ENCODE results near the gene ESRRA.

The ESRRA gene

GRCh38 chr11:64261556-64262080 is 43.7 kb upstream of the ESRRA start:
- 95% methylated on average over 13 of the region's 18 CpGs for WGBS (ENCODE audit: insufficient coverage)
- peaks cover 3 to 79% (median 46%) of the 10 kb centered on the region in 4 experiments for H3K36me3 ChIP-seq (ENCODE audit: control insufficient read depth in 4 of 4, insufficient read depth in 4 of 4, low read length in 3 of 4)
- no peak overlapping the region for H3K4me3 ChIP-seq (ENCODE audit: control insufficient read depth in 1 of 7, extremely low read depth in 1 of 7, insufficient read depth in 4 of 7, low read depth in 2 of 7, low read length in 6 of 7)
- POLR2A ChIA-PET = no interaction called here
- CTCF ChIA-PET = interaction anchor here (1.3 to 11.4 kb wide), 2 partner anchors 12 to 40 kb away, joined by 3 to 106 read pairs; partner anchors contain the start of genes PLCB3 and PPP1R14B
- no peaks in the 10 kb centered on the region for H3K4me1 ChIP-seq (ENCODE audit: control extremely low read depth in 1 of 4, control insufficient read depth in 4 of 4, insufficient read depth in 4 of 4, low read length in 3 of 4)
- H3K27me3 ChIP-seq (replicated peaks in 2 of 5; ENCODE audit: control insufficient read depth in 4 of 5, insufficient read depth in 5 of 5, low read length in 4 of 5) = no peaks in the 10 kb centered on the region
- no peaks in the 10 kb centered on the region for H3K9me3 ChIP-seq (ENCODE audit: control extremely low read depth in 1 of 5, control insufficient read depth in 4 of 5, insufficient read depth in 2 of 5, low read depth in 1 of 5, low read length in 4 of 5)
- no peak overlapping the region for H3K27ac ChIP-seq (ENCODE audit: insufficient read depth in 1 of 2, low read depth in 1 of 2, low read length in 2 of 2, poor library complexity in 1 of 2, severe bottlenecking in 2 of 2)
- no peak for DNase-seq

- Histone ChIP-seq H3K9me3 (ENCODE audit: control extremely low read depth in 1 of 5, control insufficient read depth in 4 of 5, insufficient read depth in 2 of 5, low read depth in 1 of 5, low read length in 4 of 5) (no peaks in the 10 kb centered on the region), H3K4me1 (ENCODE audit: control extremely low read depth in 1 of 4, control insufficient read depth in 4 of 4, insufficient read depth in 4 of 4, low read length in 3 of 4) (peaks cover 0 to 6% (median 4%) of the 10 kb centered on the region in 4 experiments), H3K27me3 (replicated peaks in 2 of 5; ENCODE audit: control insufficient read depth in 4 of 5, insufficient read depth in 5 of 5, low read length in 4 of 5) (no peaks in the 10 kb centered on the region), H3K36me3 (ENCODE audit: control insufficient read depth in 4 of 4, insufficient read depth in 4 of 4, low read length in 3 of 4) (peaks cover 3 to 77% (median 42%) of the 10 kb centered on the region in 4 experiments), H3K4me3 (ENCODE audit: control insufficient read depth in 1 of 7, extremely low read depth in 1 of 7, insufficient read depth in 4 of 7, low read depth in 2 of 7, low read length in 6 of 7) (no peak overlapping the region), H3K27ac (ENCODE audit: insufficient read depth in 1 of 2, low read depth in 1 of 2, low read length in 2 of 2, poor library complexity in 1 of 2, severe bottlenecking in 2 of 2) (no peak overlapping the region)
- CTCF ChIA-PET = interaction anchor here (1.3 to 11.4 kb wide), 6 partner anchors 8 to 57 kb away, joined by 3 to 106 read pairs (median 13); partner anchors contain the start of genes FERMT3, PLCB3 and PPP1R14B
- 96% methylated on average over 36 of the region's 42 CpGs for WGBS (ENCODE audit: insufficient coverage)
- no peak for DNase-seq
- POLR2A ChIA-PET = no interaction called here
These were observed 42.9 kb upstream of the ESRRA start for GRCh38 chr11:64262271-64263002.

- WGBS (ENCODE audit: insufficient coverage) = 94% methylated on average over 21 of the region's 29 CpGs
- Histone ChIP-seq H3K36me3 (ENCODE audit: control insufficient read depth in 4 of 4, insufficient read depth in 4 of 4, low read length in 3 of 4) (peaks cover 3 to 72% (median 41%) of the 10 kb centered on the region in 4 experiments), H3K4me1 (ENCODE audit: control extremely low read depth in 1 of 4, control insufficient read depth in 4 of 4, insufficient read depth in 4 of 4, low read length in 3 of 4) (peaks cover 0 to 14% (median 13%) of the 10 kb centered on the region in 4 experiments), H3K9me3 (ENCODE audit: control extremely low read depth in 1 of 5, control insufficient read depth in 4 of 5, insufficient read depth in 2 of 5, low read depth in 1 of 5, low read length in 4 of 5) (no peaks in the 10 kb centered on the region), H3K27ac (ENCODE audit: insufficient read depth in 1 of 2, low read depth in 1 of 2, low read length in 2 of 2, poor library complexity in 1 of 2, severe bottlenecking in 2 of 2) (no peak overlapping the region), H3K4me3 (ENCODE audit: control insufficient read depth in 1 of 7, extremely low read depth in 1 of 7, insufficient read depth in 4 of 7, low read depth in 2 of 7, low read length in 6 of 7) (no peak overlapping the region), H3K27me3 (replicated peaks in 2 of 5; ENCODE audit: control insufficient read depth in 4 of 5, insufficient read depth in 5 of 5, low read length in 4 of 5) (no peaks in the 10 kb centered on the region)
- POLR2A ChIA-PET = no interaction called here
- CTCF ChIA-PET = interaction anchor here (1.3 to 11.4 kb wide), 7 partner anchors 8 to 58 kb away, joined by 3 to 106 read pairs (median 8); partner anchors contain the start of genes CATSPERZ, FERMT3, PLCB3 and PPP1R14B
- no peak for DNase-seq
These were observed 42.0 kb upstream of the ESRRA start for GRCh38 chr11:64263021-64263946.

- peaks cover 3 to 66% (median 35%) of the 10 kb centered on the region in 4 experiments for H3K36me3 ChIP-seq (ENCODE audit: control insufficient read depth in 4 of 4, insufficient read depth in 4 of 4, low read length in 3 of 4)
These were observed 41.4 kb upstream of the ESRRA start for GRCh38 chr11:64263947-64264317.

GRCh38 chr11:64264371-64264852 is 40.9 kb upstream of the ESRRA start:
- Histone ChIP-seq H3K4me1 (ENCODE audit: control extremely low read depth in 1 of 4, control insufficient read depth in 4 of 4, insufficient read depth in 4 of 4, low read length in 3 of 4) (peaks cover 4 to 25% (median 24%) of the 10 kb centered on the region in 4 experiments), H3K27ac (ENCODE audit: insufficient read depth in 1 of 2, low read depth in 1 of 2, low read length in 2 of 2, poor library complexity in 1 of 2, severe bottlenecking in 2 of 2) (no peak overlapping the region), H3K36me3 (ENCODE audit: control insufficient read depth in 4 of 4, insufficient read depth in 4 of 4, low read length in 3 of 4) (peaks cover 2 to 61% (median 31%) of the 10 kb centered on the region in 4 experiments), H3K27me3 (replicated peaks in 2 of 5; ENCODE audit: control insufficient read depth in 4 of 5, insufficient read depth in 5 of 5, low read length in 4 of 5) (no peaks in the 10 kb centered on the region), H3K4me3 (ENCODE audit: control insufficient read depth in 1 of 7, extremely low read depth in 1 of 7, insufficient read depth in 4 of 7, low read depth in 2 of 7, low read length in 6 of 7) (no peak overlapping the region), H3K9me3 (ENCODE audit: control extremely low read depth in 1 of 5, control insufficient read depth in 4 of 5, insufficient read depth in 2 of 5, low read depth in 1 of 5, low read length in 4 of 5) (no peaks in the 10 kb centered on the region)
- 100% methylated on average over 10 of the region's 10 CpGs for WGBS (ENCODE audit: insufficient coverage)
- no peak for DNase-seq
- ChIA-PET POLR2A (no interaction called here), CTCF (interaction anchor here (0.6 to 11.4 kb wide), 10 partner anchors 10 to 59 kb away, joined by 3 to 106 read pairs (median 6); partner anchors contain the start of genes CATSPERZ, FERMT3, NUDT22 and PLCB3)

More at GRCh38 chr11:64263947-64264317, 41.4 kb upstream of the ESRRA start:
- Histone ChIP-seq H3K4me3 (ENCODE audit: control insufficient read depth in 1 of 7, extremely low read depth in 1 of 7, insufficient read depth in 4 of 7, low read depth in 2 of 7, low read length in 6 of 7) (no peak overlapping the region), H3K9me3 (ENCODE audit: control extremely low read depth in 1 of 5, control insufficient read depth in 4 of 5, insufficient read depth in 2 of 5, low read depth in 1 of 5, low read length in 4 of 5) (no peaks in the 10 kb centered on the region), H3K27ac (ENCODE audit: insufficient read depth in 1 of 2, low read depth in 1 of 2, low read length in 2 of 2, poor library complexity in 1 of 2, severe bottlenecking in 2 of 2) (no peak overlapping the region), H3K4me1 (ENCODE audit: control extremely low read depth in 1 of 4, control insufficient read depth in 4 of 4, insufficient read depth in 4 of 4, low read length in 3 of 4) (peaks cover 3 to 21% (median 19%) of the 10 kb centered on the region in 4 experiments), H3K27me3 (replicated peaks in 2 of 5; ENCODE audit: control insufficient read depth in 4 of 5, insufficient read depth in 5 of 5, low read length in 4 of 5) (no peaks in the 10 kb centered on the region)
- WGBS (ENCODE audit: insufficient coverage) = 100% methylated on average over 5 of the region's 8 CpGs
- DNase-seq = no peak
- ChIA-PET CTCF (interaction anchor here (0.8 to 11.4 kb wide), 9 partner anchors 9 to 58 kb away, joined by 3 to 106 read pairs (median 6); partner anchors contain the start of genes CATSPERZ, FERMT3, PLCB3 and PPP1R14B), POLR2A (no interaction called here)

GRCh38 chr11:64265176-64266160 is 39.9 kb upstream of the ESRRA start:
- DNase-seq = no peak
- ChIA-PET POLR2A (no interaction called here), CTCF (interaction anchor here (0.6 to 11.4 kb wide), 6 partner anchors 11 to 60 kb away, joined by 3 to 106 read pairs (median 13); partner anchors contain the start of genes FERMT3, NUDT22, PLCB3 and PPP1R14B)
- Histone ChIP-seq H3K4me3 (ENCODE audit: control insufficient read depth in 1 of 7, extremely low read depth in 1 of 7, insufficient read depth in 4 of 7, low read depth in 2 of 7, low read length in 6 of 7) (no peak overlapping the region), H3K9me3 (ENCODE audit: control extremely low read depth in 1 of 5, control insufficient read depth in 4 of 5, insufficient read depth in 2 of 5, low read depth in 1 of 5, low read length in 4 of 5) (no peaks in the 10 kb centered on the region), H3K4me1 (ENCODE audit: control extremely low read depth in 1 of 4, control insufficient read depth in 4 of 4, insufficient read depth in 4 of 4, low read length in 3 of 4) (peaks cover 4 to 34% (median 28%) of the 10 kb centered on the region in 4 experiments), H3K27ac (ENCODE audit: insufficient read depth in 1 of 2, low read depth in 1 of 2, low read length in 2 of 2, poor library complexity in 1 of 2, severe bottlenecking in 2 of 2) (no peak overlapping the region), H3K27me3 (replicated peaks in 2 of 5; ENCODE audit: control insufficient read depth in 4 of 5, insufficient read depth in 5 of 5, low read length in 4 of 5) (no peaks in the 10 kb centered on the region), H3K36me3 (ENCODE audit: control insufficient read depth in 4 of 4, insufficient read depth in 4 of 4, low read length in 3 of 4) (peaks cover 0 to 50% (median 26%) of the 10 kb centered on the region in 4 experiments)
- 96% methylated on average over 23 of the region's 35 CpGs for WGBS (ENCODE audit: insufficient coverage)
